GM12878 (cell line): ENCODE measurements around the gene ADAMTSL3. TPM values are rescaled to one million over a fixed set of nuclear protein-coding genes. Genes with fewer than 3 reads are reported as not detected.

Source experiments
- ATAC-seq: fragments of 200-7000 bp; cut with Tn5 transposase; 3 replicates; pipeline ENCODE4 v1.9.1; 2020; ENCODE audit warnings: mild to moderate bottlenecking, moderate library complexity
- BruUV-seq: library from RNA; stranded (reverse); fragments of 400-500 nt; replicated peaks from 2 replicates; lab custom pipeline; 2021; lab: Mats Ljungman, UMichigan
- CTCF ChIA-PET: fragments of 300-600 bp; sonication (Branson Sonifier 250); formaldehyde crosslinking; extraction: SDS; loops from one replicate; lab custom pipeline; 2021; ENCODE audit warnings: inconsistent platforms; lab: Yijun Ruan, JAX
- POLR2A ChIA-PET: fragments of 350-600 bp; formaldehyde crosslinking; extraction: SDS; loops from one replicate; lab custom pipeline; 2021; ENCODE audit warnings: inconsistent platforms; lab: Charles Lee
- RAD21 ChIA-PET: fragments of 300-600 bp; sonication (Branson Sonifier 250); formaldehyde crosslinking; loops from one replicate; lab custom pipeline; 2023; ENCODE audit warnings: antibody characterized with exemption; ENCODE audit not compliant: unreplicated experiment; lab: Charles Lee
- SMC1A ChIA-PET: fragments of 300-600 bp; sonication (Branson Sonifier 250); formaldehyde crosslinking; loops from one replicate; lab custom pipeline; 2023; ENCODE audit not compliant: unreplicated experiment, uncharacterized antibody; lab: Charles Lee
- DNase-seq: peaks from one replicate; pipeline ENCODE4 v3.0.0-alpha.2; 2011; ENCODE audit warnings: low read depth, low spot score
- FAIRE-seq: peaks from 3 replicates; lab custom pipeline; 2011; peaks lifted over from hg19 to GRCh38; lab: Jason Lieb, UNC
- H2AFZ ChIP-seq: 2 replicates; pipeline ENCODE4 v1.6.0; 2011; ENCODE audit warnings: low read depth, low read length, control low read depth; ENCODE audit not compliant: control insufficient read depth
- H3K27ac ChIP-seq: 2 replicates; pipeline ENCODE4 v1.5.1; 2011; ENCODE audit warnings: control low read depth; ENCODE audit not compliant: control insufficient read depth, insufficient read depth
- H3K27me3 ChIP-seq, 2 experiments: replicated peaks in 1 of 2; 2 replicates each; pipeline versions ENCODE4 v1.6.0 to v1.6.1; 2011; ENCODE audit warnings: low read length in 1 of 2; ENCODE audit not compliant: control insufficient read depth in 2 of 2, insufficient read depth in 2 of 2
- H3K36me3 ChIP-seq, 2 experiments: 2 replicates each; pipeline ENCODE4 v1.5.1; 2011; ENCODE audit warnings: low read length in 1 of 2; ENCODE audit not compliant: control insufficient read depth in 2 of 2, insufficient read depth in 2 of 2
- H3K4me1 ChIP-seq: 2 replicates; pipeline ENCODE4 v1.6.1; 2011; ENCODE audit warnings: mild to moderate bottlenecking, low read length, moderate library complexity, mixed read lengths; ENCODE audit not compliant: control insufficient read depth, insufficient read depth
- H3K4me2 ChIP-seq: 2 replicates; pipeline ENCODE4 v1.6.0; 2011; ENCODE audit warnings: control low read depth; ENCODE audit not compliant: control insufficient read depth, insufficient read depth
- H3K4me3 ChIP-seq: fragments of 200-600 bp; sonication (generic); 2 replicates; pipeline ENCODE4 v1.5.1; 2016
- H3K79me2 ChIP-seq: 2 replicates; pipeline ENCODE4 v1.6.0; 2011; ENCODE audit warnings: low read length; ENCODE audit not compliant: control insufficient read depth, insufficient read depth
- H3K9ac ChIP-seq: 2 replicates; pipeline ENCODE4 v1.8.0; 2011; ENCODE audit warnings: low read length, control low read depth, mixed read lengths; ENCODE audit not compliant: control insufficient read depth, insufficient read depth
- H3K9me3 ChIP-seq: replicated peaks from 3 replicates; pipeline ENCODE4 v1.5.1; 2011; ENCODE audit warnings: mild to moderate bottlenecking, low read length; ENCODE audit not compliant: control insufficient read depth, insufficient read depth
- H4K20me1 ChIP-seq: 2 replicates; pipeline ENCODE4 v1.6.0; 2011; ENCODE audit not compliant: control insufficient read depth, insufficient read depth
- CEBPZ ChIP-seq: fragments of 150-350 bp; IDR thresholded peaks from 2 replicates; pipeline ENCODE4 v1.6.1; 2016; ENCODE audit warnings: low read depth, low read length
- ESRRA ChIP-seq: IDR thresholded peaks from 2 replicates; pipeline ENCODE4 v1.6.1; 2012; ENCODE audit warnings: mild to moderate bottlenecking, low read length, improper control_type of control experiment
- MYB ChIP-seq: fragments of 150-350 bp; IDR thresholded peaks from 2 replicates; pipeline ENCODE4 v1.6.1; 2014; ENCODE audit warnings: mild to moderate bottlenecking, low read depth, low read length, borderline replicate concordance
- RCOR1 ChIP-seq: conservative IDR thresholded peaks from 2 replicates; pipeline ENCODE4 v1.6.1; 2012; ENCODE audit warnings: low read depth, low read length, improper control_type of control experiment
- SP1 ChIP-seq: IDR thresholded peaks from one replicate; pipeline ENCODE4 v1.6.1; 2011; ENCODE audit warnings: low read depth, low read length
- WGBS: methylation state at CpG from one replicate; pipeline ENCODE4 v1.1.6; 2016; ENCODE audit warnings: low lambda C conversion rate; ENCODE audit not compliant: insufficient replicate concordance, insufficient coverage; ENCODE audit errors: missing lambda C conversion rate; 5-methylcytosine and 5-hydroxymethylcytosine counted together
- in situ Hi-C: fragments of 300-500 bp; cut with MboI; formaldehyde crosslinking; loops from 9 replicates; pipeline ENCODE4 v1.14.3; 2018; ENCODE audit warnings: mixed read lengths
- intact Hi-C: fragments of 100-400 bp; cut with micrococcal nuclease; formaldehyde crosslinking; loops from one replicate; pipeline ENCODE4 v1.14.2; 2022; ENCODE audit not compliant: unreplicated experiment
- polyA plus RNA-seq, 11 experiments: library from polyadenylated mRNA; depleted of rRNA in 4 of 11; unstranded in 6 of 11; stranded (reverse) in 5 of 11; fragments of >200 nt; fragmentation: Nextera tagmentation in 4 of 11; fragmentation: Illumina TruSeq in 1 of 11; extraction: Ambion mirVana in 4 of 11; extraction: Trizol in 1 of 11; gene quantifications; 1 replicate in 1 of 11; 2 replicates in 10 of 11; pipeline versions ENCODE4 v1.2.1 to v1.2.3, GENCODE V29; 2011 to 2016; ENCODE audit warnings: inconsistent platforms in 2 of 11, missing spikeins in 2 of 11, low read depth in 1 of 11
- total RNA-seq, 4 experiments: library from RNA; depleted of rRNA in 3 of 4; stranded (reverse); fragments of >200 nt in 3 of 4; fragmentation: Illumina TruSeq in 1 of 4; extraction: Trizol in 1 of 4; gene quantifications; 2 replicates each; pipeline versions ENCODE4 v1.2.1 to v1.2.3, GENCODE V29; 2013 to 2021

Gene ADAMTSL3
- total and polyA plus RNA-seq, 10 of the 15 experiments (the other 5 are each of a cell fraction or from before 2014, with no cell fraction given): 0.01 to 0.28 (median 0.13) TPM

DNA sequence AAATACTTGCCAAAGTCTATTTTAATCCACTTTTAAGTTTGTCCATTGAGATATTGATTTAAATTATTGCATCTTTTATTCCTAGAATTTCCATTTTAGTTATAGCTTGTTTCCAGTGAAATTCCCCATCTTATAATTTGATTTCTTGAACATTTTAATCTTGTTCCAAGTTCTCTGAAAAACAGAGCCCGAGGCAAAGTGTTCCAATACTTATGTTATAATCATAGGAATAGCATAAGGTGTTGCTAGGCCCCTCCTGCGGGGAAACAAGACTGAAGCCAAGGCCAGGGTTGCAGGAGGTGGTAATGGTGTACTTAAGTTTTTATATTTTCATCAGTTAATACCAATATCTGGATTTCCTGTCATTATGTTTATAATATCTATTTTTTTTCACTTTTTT is 226.6 kb downstream of the ADAMTSL3 start:
- in situ Hi-C loops (no loop called here), intact Hi-C loops (no loop called here)
- H3K4me3 ChIP-seq: no peak overlapping the region
- no peak overlapping the region for H3K4me2 ChIP-seq
- TF ChIP-seq CEBPZ: no peak
- no peak for TF ChIP-seq ESRRA
- no peak for TF ChIP-seq SP1
- TF ChIP-seq MYB: no peak
- no peak for TF ChIP-seq RCOR1
- ATAC-seq: no peak
- BruUV-seq: no TSS peak
- no peaks in the 10 kb centered on the region for H3K36me3 ChIP-seq
- no peak overlapping the region for H3K27ac ChIP-seq
- H3K4me1 ChIP-seq: no peaks in the 10 kb centered on the region
- POLR2A ChIA-PET: no interaction called here
- H3K27me3 ChIP-seq: no peaks in the 10 kb centered on the region
- no peaks in the 10 kb centered on the region for H3K79me2 ChIP-seq
- H3K9ac ChIP-seq: no peak overlapping the region
- RAD21 ChIA-PET: no interaction called here
- 28% methylated on average over 2 of the region's 2 CpGs for WGBS
- no peak for FAIRE-seq
- H3K9me3 ChIP-seq: no peaks in the 10 kb centered on the region
- CTCF ChIA-PET: no interaction called here
- H4K20me1 ChIP-seq: no peaks in the 10 kb centered on the region
- SMC1A ChIA-PET: interaction anchor here (1.1 kb wide), 1 partner anchor 39 kb away, joined by 4 read pairs; no protein-coding TSS in a partner anchor
- DNase-seq: no peak
- no peak overlapping the region for H2AFZ ChIP-seq
